Activated T-helper 1 cell treated with anti-CD3 and anti-CD28 coated beads, Interleukin-12 subunit alpha, Interleukin-12 subunit beta, Interleukin-2, Interleukin-4 antibody, amounts not matched to agents 30 ng/mL and 10 ng/mL and 1 ng/mL, durations not matched to agents 14 hours and 24 hours and 36 hours (primary cell): ENCODE measurements around the gene ASB5. TPM values are rescaled to one million over a fixed set of nuclear protein-coding genes. Genes with fewer than 3 reads are reported as not detected.
"Not testable (repeated sequence)": the region's sequence is repeated elsewhere in the genome, so short reads cannot be mapped to it uniquely, and the experiment has no call there.

ENCODE experiments used
- DNase-seq: peaks from one replicate; pipeline ENCODE4 v3.0.0; 2021; ENCODE audit warnings: low spot score
- H3K27ac Mint-ChIP-seq: one replicate; pipeline ENCODE4 v1.8.0; 2021; ENCODE audit warnings: mild to moderate bottlenecking, mixed read lengths
- H3K27me3 Mint-ChIP-seq: one replicate; pipeline ENCODE4 v1.8.0; 2022; ENCODE audit warnings: mild to moderate bottlenecking, moderate library complexity, mixed read lengths; ENCODE audit not compliant: insufficient read depth
- H3K36me3 Mint-ChIP-seq: one replicate; pipeline ENCODE4 v1.8.0; 2021; ENCODE audit warnings: low read depth, mixed read lengths
- H3K4me1 Mint-ChIP-seq: one replicate; pipeline ENCODE4 v1.8.0; 2021; ENCODE audit warnings: low read depth, mixed read lengths
- H3K4me3 Mint-ChIP-seq: one replicate; pipeline ENCODE4 v1.8.0; 2021; ENCODE audit warnings: mild to moderate bottlenecking, moderate library complexity, mixed read lengths
- H3K9me3 Mint-ChIP-seq: one replicate; pipeline ENCODE4 v1.8.0; 2021; ENCODE audit warnings: mixed read lengths
- intact Hi-C: fragments of 100-400 bp; cut with micrococcal nuclease; formaldehyde crosslinking; loops from one replicate; pipeline ENCODE4 v1.15.1; 2024
- total RNA-seq: library from RNA; stranded (reverse); gene quantifications from 2 replicates; pipeline ENCODE4 v1.2.3, GENCODE V29; 2022

The ASB5 gene
- total RNA-seq, 1 donor from 2014 or later: not detected

- Mint-ChIP-seq H3K4me1 (no peaks in the 10 kb centered on the region), H3K9me3 (no peaks in the 10 kb centered on the region), H3K27me3 (peaks cover 7% of the 10 kb centered on the region), H3K4me3 (no peak overlapping the region), H3K36me3 (no peaks in the 10 kb centered on the region), H3K27ac (no peak overlapping the region)
- intact Hi-C loops: no loop called here
- no peak for DNase-seq
Observed at GRCh38 chr4:176293660-176294059, 24.6 kb upstream of the ASB5 start.

GRCh38 chr4:176292920-176293319 lies 23.9 kb upstream of the ASB5 start:
- DNase-seq: no peak
- no peak overlapping the region for H3K4me3 Mint-ChIP-seq
- no peaks in the 10 kb centered on the region for H3K9me3 Mint-ChIP-seq
- H3K36me3 Mint-ChIP-seq: no peaks in the 10 kb centered on the region
- peaks cover 7% of the 10 kb centered on the region for H3K27me3 Mint-ChIP-seq
- no peak overlapping the region for H3K27ac Mint-ChIP-seq
- H3K4me1 Mint-ChIP-seq: no peaks in the 10 kb centered on the region
- intact Hi-C loops: no loop called here

GRCh38 chr4:176291748-176292147 lies 22.7 kb upstream of the ASB5 start:
- no peak overlapping the region for H3K4me3 Mint-ChIP-seq
- peaks cover 7% of the 10 kb centered on the region for H3K27me3 Mint-ChIP-seq
- H3K9me3 Mint-ChIP-seq: no peaks in the 10 kb centered on the region
- no peaks in the 10 kb centered on the region for H3K36me3 Mint-ChIP-seq
- H3K27ac Mint-ChIP-seq: no peak overlapping the region
- H3K4me1 Mint-ChIP-seq: no peaks in the 10 kb centered on the region
- intact Hi-C loops: no loop called here
- DNase-seq: no peak

- no peaks in the 10 kb centered on the region for H3K4me1 Mint-ChIP-seq
- H3K36me3 Mint-ChIP-seq: no peaks in the 10 kb centered on the region
- no peak overlapping the region for H3K27ac Mint-ChIP-seq
- DNase-seq: no peak
- no peak overlapping the region for H3K4me3 Mint-ChIP-seq
- H3K9me3 Mint-ChIP-seq: no peaks in the 10 kb centered on the region
- H3K27me3 Mint-ChIP-seq: peaks cover 7% of the 10 kb centered on the region
- intact Hi-C loops: no loop called here
Observed at GRCh38 chr4:176290520-176290919, 21.5 kb upstream of the ASB5 start.

- Mint-ChIP-seq H3K9me3 (no peaks in the 10 kb centered on the region), H3K27me3 (peaks cover 7% of the 10 kb centered on the region), H3K36me3 (no peaks in the 10 kb centered on the region)
Observed at GRCh38 chr4:176289561-176289960, 20.5 kb upstream of the ASB5 start.

GRCh38 chr4:176288020-176288419 lies 19.0 kb upstream of the ASB5 start:
- H3K27ac Mint-ChIP-seq: no peak overlapping the region
- no peaks in the 10 kb centered on the region for H3K36me3 Mint-ChIP-seq
- intact Hi-C loops: no loop called here
- H3K9me3 Mint-ChIP-seq: no peaks in the 10 kb centered on the region
- no peak for DNase-seq
- peaks cover 11% of the 10 kb centered on the region for H3K27me3 Mint-ChIP-seq
- H3K4me3 Mint-ChIP-seq: no peak overlapping the region
- H3K4me1 Mint-ChIP-seq: no peaks in the 10 kb centered on the region

More at GRCh38 chr4:176289561-176289960, 20.5 kb upstream of the ASB5 start:
- intact Hi-C loops: no loop called here
- H3K4me3 Mint-ChIP-seq: no peak overlapping the region
- H3K27ac Mint-ChIP-seq: no peak overlapping the region
- no peaks in the 10 kb centered on the region for H3K4me1 Mint-ChIP-seq
- no peak for DNase-seq

- H3K27me3 Mint-ChIP-seq: peaks cover 11% of the 10 kb centered on the region
- H3K4me1 Mint-ChIP-seq: no peaks in the 10 kb centered on the region
- no peak overlapping the region for H3K4me3 Mint-ChIP-seq
- no peaks in the 10 kb centered on the region for H3K36me3 Mint-ChIP-seq
- H3K9me3 Mint-ChIP-seq: no peaks in the 10 kb centered on the region
- no peak for DNase-seq
- intact Hi-C loops: no loop called here
- H3K27ac Mint-ChIP-seq: no peak overlapping the region
Observed at GRCh38 chr4:176287546-176287945, 18.5 kb upstream of the ASB5 start.

GRCh38 chr4:176286728-176287127 lies 17.7 kb upstream of the ASB5 start:
- Mint-ChIP-seq H3K27ac (no peak overlapping the region), H3K36me3 (no peaks in the 10 kb centered on the region), H3K4me3 (no peak overlapping the region), H3K9me3 (no peaks in the 10 kb centered on the region), H3K27me3 (peaks cover 9% of the 10 kb centered on the region), H3K4me1 (no peaks in the 10 kb centered on the region)
- intact Hi-C loops: no loop called here
- no peak for DNase-seq

- intact Hi-C loops, DNase-seq, H3K4me1 Mint-ChIP-seq, H3K27ac Mint-ChIP-seq, H3K36me3 Mint-ChIP-seq, H3K9me3 Mint-ChIP-seq, H3K4me3 Mint-ChIP-seq: not testable (repeated sequence)
- H3K27me3 Mint-ChIP-seq: peaks cover 12% of the 10 kb centered on the region
Observed at GRCh38 chr4:176279560-176279959, 10.5 kb upstream of the ASB5 start.

GRCh38 chr4:176277162-176277904 lies 8.3 kb upstream of the ASB5 start:
- Mint-ChIP-seq H3K27ac (no peak overlapping the region), H3K4me3 (no peak overlapping the region), H3K36me3 (no peaks in the 10 kb centered on the region), H3K4me1 (no peaks in the 10 kb centered on the region), H3K27me3 (peaks cover 7% of the 10 kb centered on the region), H3K9me3 (no peaks in the 10 kb centered on the region)
- no peak for DNase-seq
- intact Hi-C loops: loop anchor here (1.0 kb wide), 2 partner anchors 127 to 330 kb away; no protein-coding TSS in a partner anchor

- intact Hi-C loops: loop anchor here (1.0 kb wide), 2 partner anchors 126 to 329 kb away; no protein-coding TSS in a partner anchor
- Mint-ChIP-seq H3K4me1 (no peaks in the 10 kb centered on the region), H3K36me3 (no peaks in the 10 kb centered on the region)
Observed at GRCh38 chr4:176276710-176277109, 7.7 kb upstream of the ASB5 start.

GRCh38 chr4:176274441-176274840 lies 5.4 kb upstream of the ASB5 start:
- H3K4me1 Mint-ChIP-seq: no peaks in the 10 kb centered on the region
- peaks cover 7% of the 10 kb centered on the region for H3K27me3 Mint-ChIP-seq
- no peak overlapping the region for H3K27ac Mint-ChIP-seq
- no peaks in the 10 kb centered on the region for H3K36me3 Mint-ChIP-seq
- H3K4me3 Mint-ChIP-seq: no peak overlapping the region
- no peak for DNase-seq
- H3K9me3 Mint-ChIP-seq: no peaks in the 10 kb centered on the region
- intact Hi-C loops: no loop called here

More at GRCh38 chr4:176276710-176277109, 7.7 kb upstream of the ASB5 start:
- Mint-ChIP-seq H3K4me3 (no peak overlapping the region), H3K27me3 (peaks cover 7% of the 10 kb centered on the region), H3K27ac (no peak overlapping the region), H3K9me3 (no peaks in the 10 kb centered on the region)
- DNase-seq: no peak

- no peaks in the 10 kb centered on the region for H3K9me3 Mint-ChIP-seq
- no peaks in the 10 kb centered on the region for H3K4me1 Mint-ChIP-seq
- no peak overlapping the region for H3K4me3 Mint-ChIP-seq
- DNase-seq: no peak
- no peaks in the 10 kb centered on the region for H3K36me3 Mint-ChIP-seq
- intact Hi-C loops: no loop called here
- H3K27me3 Mint-ChIP-seq: peaks cover 7% of the 10 kb centered on the region
- H3K27ac Mint-ChIP-seq: no peak overlapping the region
Observed at GRCh38 chr4:176273736-176274135, 4.7 kb upstream of the ASB5 start.

- Mint-ChIP-seq H3K27ac (no peak overlapping the region), H3K4me3 (no peak overlapping the region)
- intact Hi-C loops: no loop called here
Observed at GRCh38 chr4:176272799-176273198, 3.8 kb upstream of the ASB5 start.

More at GRCh38 chr4:176272799-176273198, 3.8 kb upstream of the ASB5 start:
- DNase-seq: no peak
- no peaks in the 10 kb centered on the region for H3K36me3 Mint-ChIP-seq
- H3K9me3 Mint-ChIP-seq: no peaks in the 10 kb centered on the region
- H3K27me3 Mint-ChIP-seq: peaks cover 7% of the 10 kb centered on the region
- no peaks in the 10 kb centered on the region for H3K4me1 Mint-ChIP-seq
